ENCODE data around the gene SLC7A7. TPM values are rescaled to one million over a fixed set of nuclear protein-coding genes. Genes with fewer than 3 reads are reported as not detected.

The SLC7A7 gene
- total and polyA plus RNA-seq, 10 of the 15 experiments (the other 5 are each of a cell fraction or from before 2014, with no cell fraction given): 27.8 to 79.2 (median 50.8) TPM

DNA sequence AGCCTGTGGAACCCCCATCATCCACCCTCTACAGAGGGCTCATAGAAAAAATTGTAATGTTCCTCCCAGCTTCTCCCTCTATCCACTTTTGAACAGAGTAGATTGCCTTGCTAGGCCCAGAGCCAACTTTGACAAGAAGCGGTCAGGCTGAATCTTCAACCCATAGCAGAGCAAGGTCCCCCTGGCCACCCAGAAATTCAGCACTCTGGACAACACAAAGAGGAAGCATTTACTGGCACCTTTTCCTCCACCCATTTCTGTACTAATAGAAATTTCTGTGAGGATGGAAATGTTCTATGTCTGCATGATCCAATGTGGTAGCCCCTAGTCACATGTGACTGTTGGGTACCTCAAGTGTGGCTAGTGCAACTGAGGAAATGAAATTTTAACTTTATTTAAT is 91.4 kb downstream of the SLC7A7 start:
- CTCF ChIA-PET: interaction anchor here (0.7 kb wide), 2 partner anchors 12 to 139 kb away, joined by 3 read pairs; no protein-coding TSS in a partner anchor

More for the DNA sequence above, 91.4 kb downstream of the SLC7A7 start:
- no peak overlapping the region for H3K27ac ChIP-seq (ENCODE audit: control insufficient read depth, insufficient read depth)
- DNase-seq (ENCODE audit: low read depth, low spot score) (no peak), ATAC-seq (no peak), FAIRE-seq (no peak)
- TF ChIP-seq, protein P1, sequence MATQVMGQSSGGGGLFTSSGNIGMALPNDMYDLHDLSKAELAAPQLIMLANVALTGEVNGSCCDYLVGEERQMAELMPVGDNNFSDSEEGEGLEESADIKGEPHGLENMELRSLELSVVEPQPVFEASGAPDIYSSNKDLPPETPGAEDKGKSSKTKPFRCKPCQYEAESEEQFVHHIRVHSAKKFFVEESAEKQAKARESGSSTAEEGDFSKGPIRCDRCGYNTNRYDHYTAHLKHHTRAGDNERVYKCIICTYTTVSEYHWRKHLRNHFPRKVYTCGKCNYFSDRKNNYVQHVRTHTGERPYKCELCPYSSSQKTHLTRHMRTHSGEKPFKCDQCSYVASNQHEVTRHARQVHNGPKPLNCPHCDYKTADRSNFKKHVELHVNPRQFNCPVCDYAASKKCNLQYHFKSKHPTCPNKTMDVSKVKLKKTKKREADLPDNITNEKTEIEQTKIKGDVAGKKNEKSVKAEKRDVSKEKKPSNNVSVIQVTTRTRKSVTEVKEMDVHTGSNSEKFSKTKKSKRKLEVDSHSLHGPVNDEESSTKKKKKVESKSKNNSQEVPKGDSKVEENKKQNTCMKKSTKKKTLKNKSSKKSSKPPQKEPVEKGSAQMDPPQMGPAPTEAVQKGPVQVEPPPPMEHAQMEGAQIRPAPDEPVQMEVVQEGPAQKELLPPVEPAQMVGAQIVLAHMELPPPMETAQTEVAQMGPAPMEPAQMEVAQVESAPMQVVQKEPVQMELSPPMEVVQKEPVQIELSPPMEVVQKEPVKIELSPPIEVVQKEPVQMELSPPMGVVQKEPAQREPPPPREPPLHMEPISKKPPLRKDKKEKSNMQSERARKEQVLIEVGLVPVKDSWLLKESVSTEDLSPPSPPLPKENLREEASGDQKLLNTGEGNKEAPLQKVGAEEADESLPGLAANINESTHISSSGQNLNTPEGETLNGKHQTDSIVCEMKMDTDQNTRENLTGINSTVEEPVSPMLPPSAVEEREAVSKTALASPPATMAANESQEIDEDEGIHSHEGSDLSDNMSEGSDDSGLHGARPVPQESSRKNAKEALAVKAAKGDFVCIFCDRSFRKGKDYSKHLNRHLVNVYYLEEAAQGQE (IDR thresholded peaks at IDR 0.05; ENCODE audit: low read depth, low read length): peak; percentile 65; the same call in 1 of the 2 replicates
- TF ChIP-seq SRF (IDR thresholded peaks at IDR 0.05; ENCODE audit: low read depth in 2 of 2, low read length in 2 of 2) (no peak), CBX3 (IDR thresholded peaks at IDR 0.05; ENCODE audit: borderline replicate concordance, low read depth) (no peak), MLLT1 (IDR thresholded peaks at IDR 0.05) (no peak)
- ChIA-PET POLR2A (no interaction called here), RAD21 (ENCODE audit: unreplicated experiment) (interaction anchor here (1.0 kb wide), 1 partner anchor 42 kb away, joined by 6 read pairs; no protein-coding TSS in a partner anchor), SMC1A (ENCODE audit: uncharacterized antibody, unreplicated experiment) (interaction anchor here (0.9 kb wide), 1 partner anchor 8 kb away, joined by 3 read pairs; no protein-coding TSS in a partner anchor)
- no peak overlapping the region for H3K4me3 ChIP-seq
- WGBS (ENCODE audit: insufficient coverage, insufficient replicate concordance, low lambda C conversion rate, missing lambda C conversion rate): 67% methylated on average over 1 of the region's 1 CpG
- no peaks in the 10 kb centered on the region; the same call in 2 of the 3 replicates for H3K9me3 ChIP-seq (replicated peaks; ENCODE audit: control insufficient read depth, insufficient read depth, low read length)
- in situ Hi-C loops (cut with MboI): no loop called here
- no peaks in the 10 kb centered on the region for H3K79me2 ChIP-seq (ENCODE audit: control insufficient read depth, insufficient read depth, low read length)
- no peaks in the 10 kb centered on the region for H3K27me3 ChIP-seq (replicated peaks in 1 of 2; ENCODE audit: control insufficient read depth in 2 of 2, insufficient read depth in 2 of 2, low read length in 1 of 2)
- no peaks in the 10 kb centered on the region for H4K20me1 ChIP-seq (ENCODE audit: control insufficient read depth, insufficient read depth)
- no peak overlapping the region for H3K4me2 ChIP-seq (ENCODE audit: control insufficient read depth, insufficient read depth)
- no peak overlapping the region for H3K9ac ChIP-seq (ENCODE audit: control insufficient read depth, insufficient read depth, low read length)
- H2AFZ ChIP-seq (ENCODE audit: control insufficient read depth, low read depth, low read length): no peak overlapping the region
- intact Hi-C loops (cut with micrococcal nuclease; ENCODE audit: unreplicated experiment): no loop called here
- H3K36me3 ChIP-seq (ENCODE audit: control insufficient read depth in 2 of 2, insufficient read depth in 2 of 2, low read length in 1 of 2): no peaks in the 10 kb centered on the region
- no peaks in the 10 kb centered on the region; the same call in 1 of the 2 replicates for H3K4me1 ChIP-seq (ENCODE audit: control insufficient read depth, insufficient read depth, low read length)
- BruUV-seq (replicated peaks): no TSS peak

Small RNA genes within 50 kb of the gene (small RNA-seq; reads per million reads assigned to genes)
- gene RF00019: not detected
- gene RF00588: not detected

Other genes with a start within 250 kb of the SLC7A7 start
Only the 7 nearest of the 16 such genes appear.
- gene OXA1L, start 48.7 kb downstream of the SLC7A7 start, total RNA-seq (2014; rRNA removed): 289 and 292 TPM in 2 replicates
- 115 and 126 TPM in 2 replicates for gene OXA1L, start 48.7 kb downstream of the SLC7A7 start, total RNA-seq (2014; rRNA removed; fragmentation: Illumina TruSeq; extraction: Trizol)
- 156 and 166 TPM in 2 replicates for gene OXA1L, start 48.7 kb downstream of the SLC7A7 start, total RNA-seq (2021)
- 197 and 256 TPM in 2 replicates for gene OXA1L, start 48.7 kb downstream of the SLC7A7 start, polyA plus RNA-seq (2011; rRNA removed)
- 214 and 224 TPM in 2 replicates for gene OXA1L, start 48.7 kb downstream of the SLC7A7 start, polyA plus RNA-seq (2014; fragmentation: Illumina TruSeq; extraction: Trizol)
- 100 to 1,000 TPM; 110 to 116 TPM for gene OXA1L, start 48.7 kb downstream of the SLC7A7 start, polyA plus RNA-seq (2014; fragmentation: Nextera tagmentation; extraction: Ambion mirVana)
- 264 and 284 TPM in 2 replicates for gene OXA1L, start 48.7 kb downstream of the SLC7A7 start, polyA plus RNA-seq (2014; rRNA removed)
- 100 to 1,000 TPM; 105 to 115 TPM for gene OXA1L, start 48.7 kb downstream of the SLC7A7 start, polyA plus RNA-seq (2016; fragmentation: Nextera tagmentation; extraction: Ambion mirVana)
- gene MRPL52, start 14.5 kb upstream of the SLC7A7 start, total RNA-seq (2014; rRNA removed): 102 and 143 TPM in 2 replicates
- gene MRPL52, start 14.5 kb upstream of the SLC7A7 start, total RNA-seq (2014; rRNA removed; fragmentation: Illumina TruSeq; extraction: Trizol): 110 and 135 TPM in 2 replicates
- 193 and 208 TPM in 2 replicates for gene MRPL52, start 14.5 kb upstream of the SLC7A7 start, total RNA-seq (2021)
- 62.7 and 86.1 TPM in 2 replicates for gene MRPL52, start 14.5 kb upstream of the SLC7A7 start, polyA plus RNA-seq (2011; rRNA removed)
- gene MRPL52, start 14.5 kb upstream of the SLC7A7 start, polyA plus RNA-seq (2014; fragmentation: Illumina TruSeq; extraction: Trizol): 43.2 and 67.3 TPM in 2 replicates
- 100 to 1,000 TPM in 1 of 2 experiments, 10 to 100 TPM in 1; 51.7 to 142 TPM for gene MRPL52, start 14.5 kb upstream of the SLC7A7 start, polyA plus RNA-seq (2014; fragmentation: Nextera tagmentation; extraction: Ambion mirVana)
- gene MRPL52, start 14.5 kb upstream of the SLC7A7 start, polyA plus RNA-seq (2014; rRNA removed): 172 and 212 TPM in 2 replicates
- gene MRPL52, start 14.5 kb upstream of the SLC7A7 start, polyA plus RNA-seq (2016; fragmentation: Nextera tagmentation; extraction: Ambion mirVana): 100 to 1,000 TPM; 530 to 541 TPM
- gene MMP14, start 21.1 kb upstream of the SLC7A7 start, total RNA-seq (2014; rRNA removed): 0.38 and 0.85 TPM in 2 replicates
- 0.28 and 0.31 TPM in 2 replicates for gene MMP14, start 21.1 kb upstream of the SLC7A7 start, total RNA-seq (2014; rRNA removed; fragmentation: Illumina TruSeq; extraction: Trizol)
- gene MMP14, start 21.1 kb upstream of the SLC7A7 start, total RNA-seq (2021): 1.1 and 1.8 TPM in 2 replicates
- 0.65 and 0.91 TPM in 2 replicates for gene MMP14, start 21.1 kb upstream of the SLC7A7 start, polyA plus RNA-seq (2011; rRNA removed)
- 0.27 and 0.56 TPM in 2 replicates for gene MMP14, start 21.1 kb upstream of the SLC7A7 start, polyA plus RNA-seq (2014; fragmentation: Illumina TruSeq; extraction: Trizol)
- gene MMP14, start 21.1 kb upstream of the SLC7A7 start, polyA plus RNA-seq (2014; fragmentation: Nextera tagmentation; extraction: Ambion mirVana): not detected
- gene MMP14, start 21.1 kb upstream of the SLC7A7 start, polyA plus RNA-seq (2014; rRNA removed): 1.8 and 1.9 TPM in 2 replicates
- under 1 TPM; 0.32 to 0.42 TPM for gene MMP14, start 21.1 kb upstream of the SLC7A7 start, polyA plus RNA-seq (2016; fragmentation: Nextera tagmentation; extraction: Ambion mirVana)
- 16.7 and 17.8 TPM in 2 replicates for gene LRP10, start 56.3 kb upstream of the SLC7A7 start, total RNA-seq (2014; rRNA removed)
- 10.5 and 13.5 TPM in 2 replicates for gene LRP10, start 56.3 kb upstream of the SLC7A7 start, total RNA-seq (2014; rRNA removed; fragmentation: Illumina TruSeq; extraction: Trizol)
- 51.5 and 56.9 TPM in 2 replicates for gene LRP10, start 56.3 kb upstream of the SLC7A7 start, total RNA-seq (2021)
- 7.9 and 20.4 TPM in 2 replicates for gene LRP10, start 56.3 kb upstream of the SLC7A7 start, polyA plus RNA-seq (2011; rRNA removed)
- gene LRP10, start 56.3 kb upstream of the SLC7A7 start, polyA plus RNA-seq (2014; fragmentation: Illumina TruSeq; extraction: Trizol): 8.3 and 24.5 TPM in 2 replicates
- 1 to 10 TPM; 3.0 TPM for gene LRP10, start 56.3 kb upstream of the SLC7A7 start, polyA plus RNA-seq (2014; fragmentation: Nextera tagmentation; extraction: Ambion mirVana)
- 21.4 and 23.0 TPM in 2 replicates for gene LRP10, start 56.3 kb upstream of the SLC7A7 start, polyA plus RNA-seq (2014; rRNA removed)
- gene LRP10, start 56.3 kb upstream of the SLC7A7 start, polyA plus RNA-seq (2016; fragmentation: Nextera tagmentation; extraction: Ambion mirVana): 10 to 100 TPM; 43.8 to 53.7 TPM
- gene REM2, start 67.8 kb upstream of the SLC7A7 start, total RNA-seq (2014; rRNA removed): 0.87 and 1.2 TPM in 2 replicates
- 0.27 and 0.37 TPM in 2 replicates for gene REM2, start 67.8 kb upstream of the SLC7A7 start, total RNA-seq (2014; rRNA removed; fragmentation: Illumina TruSeq; extraction: Trizol)
- gene REM2, start 67.8 kb upstream of the SLC7A7 start, total RNA-seq (2021): 0.66 and 0.69 TPM in 2 replicates
- gene REM2, start 67.8 kb upstream of the SLC7A7 start, polyA plus RNA-seq (2011; rRNA removed): 0.69 and 1.1 TPM in 2 replicates
- 0.17 and 0.66 TPM in 2 replicates for gene REM2, start 67.8 kb upstream of the SLC7A7 start, polyA plus RNA-seq (2014; fragmentation: Illumina TruSeq; extraction: Trizol)
- 1 to 10 TPM in 1 of 2 experiments, under 1 TPM in 1; 0.68 to 1.3 TPM for gene REM2, start 67.8 kb upstream of the SLC7A7 start, polyA plus RNA-seq (2014; fragmentation: Nextera tagmentation; extraction: Ambion mirVana)
- gene REM2, start 67.8 kb upstream of the SLC7A7 start, polyA plus RNA-seq (2014; rRNA removed): 1.3 and 1.5 TPM in 2 replicates
- gene REM2, start 67.8 kb upstream of the SLC7A7 start, polyA plus RNA-seq (2016; fragmentation: Nextera tagmentation; extraction: Ambion mirVana): 1 to 10 TPM in 1 of 2 experiments, under 1 TPM in 1; 0.97 to 1.5 TPM
- 54.0 and 63.9 TPM in 2 replicates for gene RBM23, start 103.7 kb upstream of the SLC7A7 start, total RNA-seq (2014; rRNA removed)
- gene RBM23, start 103.7 kb upstream of the SLC7A7 start, total RNA-seq (2014; rRNA removed; fragmentation: Illumina TruSeq; extraction: Trizol): 55.1 and 55.6 TPM in 2 replicates
- 61.4 and 66.1 TPM in 2 replicates for gene RBM23, start 103.7 kb upstream of the SLC7A7 start, total RNA-seq (2021)
- 72.6 and 75.2 TPM in 2 replicates for gene RBM23, start 103.7 kb upstream of the SLC7A7 start, polyA plus RNA-seq (2011; rRNA removed)
- gene RBM23, start 103.7 kb upstream of the SLC7A7 start, polyA plus RNA-seq (2014; fragmentation: Illumina TruSeq; extraction: Trizol): 70.4 and 72.4 TPM in 2 replicates
- 10 to 100 TPM; 60.7 to 65.7 TPM for gene RBM23, start 103.7 kb upstream of the SLC7A7 start, polyA plus RNA-seq (2014; fragmentation: Nextera tagmentation; extraction: Ambion mirVana)
- gene RBM23, start 103.7 kb upstream of the SLC7A7 start, polyA plus RNA-seq (2014; rRNA removed): 52.9 and 55.0 TPM in 2 replicates
- 10 to 100 TPM; 60.5 to 61.9 TPM for gene RBM23, start 103.7 kb upstream of the SLC7A7 start, polyA plus RNA-seq (2016; fragmentation: Nextera tagmentation; extraction: Ambion mirVana)
- gene PRMT5, start 113.9 kb upstream of the SLC7A7 start, total RNA-seq (2014; rRNA removed): 96.2 and 106 TPM in 2 replicates
- 103 and 113 TPM in 2 replicates for gene PRMT5, start 113.9 kb upstream of the SLC7A7 start, total RNA-seq (2014; rRNA removed; fragmentation: Illumina TruSeq; extraction: Trizol)
- 105 and 115 TPM in 2 replicates for gene PRMT5, start 113.9 kb upstream of the SLC7A7 start, total RNA-seq (2021)
- 175 and 221 TPM in 2 replicates for gene PRMT5, start 113.9 kb upstream of the SLC7A7 start, polyA plus RNA-seq (2011; rRNA removed)
- gene PRMT5, start 113.9 kb upstream of the SLC7A7 start, polyA plus RNA-seq (2014; fragmentation: Illumina TruSeq; extraction: Trizol): 125 and 129 TPM in 2 replicates
- 10 to 100 TPM; 54.3 to 71.6 TPM for gene PRMT5, start 113.9 kb upstream of the SLC7A7 start, polyA plus RNA-seq (2014; fragmentation: Nextera tagmentation; extraction: Ambion mirVana)
- 106 and 118 TPM in 2 replicates for gene PRMT5, start 113.9 kb upstream of the SLC7A7 start, polyA plus RNA-seq (2014; rRNA removed)
- gene PRMT5, start 113.9 kb upstream of the SLC7A7 start, polyA plus RNA-seq (2016; fragmentation: Nextera tagmentation; extraction: Ambion mirVana): 100 to 1,000 TPM; 175 to 195 TPM

Measured in GM12878 (cell line).